Osteoblast (primary cell): ENCODE results near the gene FAM81A. TPM values are rescaled to one million over a fixed set of nuclear protein-coding genes. Genes with fewer than 3 reads are reported as not detected.

Experiments
- DNase-seq: peaks from one replicate; pipeline ENCODE4 v3.0.0; 2011; ENCODE audit warnings: low spot score, mixed read lengths; ENCODE audit not compliant: insufficient read length; ENCODE audit errors: missing footprints
- H2AFZ ChIP-seq: 2 replicates; pipeline ENCODE4 v1.6.0; 2011; ENCODE audit warnings: mild to moderate bottlenecking, low read length
- H3K27ac ChIP-seq: 2 replicates; pipeline ENCODE4 v1.5.1; 2011; ENCODE audit warnings: mild to moderate bottlenecking, low read depth, low read length, moderate library complexity
- H3K27me3 ChIP-seq: 2 replicates; pipeline ENCODE4 v1.6.0; 2012; ENCODE audit warnings: mild to moderate bottlenecking, control low read depth, inconsistent platforms, low read length, moderate library complexity; ENCODE audit not compliant: insufficient read depth
- H3K36me3 ChIP-seq: 2 replicates; pipeline ENCODE4 v1.5.1; 2011; ENCODE audit warnings: mild to moderate bottlenecking, low read length, control low read depth, moderate library complexity; ENCODE audit not compliant: insufficient read depth
- H3K4me1 ChIP-seq: 2 replicates; pipeline ENCODE4 v1.5.1; 2011; ENCODE audit warnings: mild to moderate bottlenecking, low read length, control low read depth, moderate library complexity; ENCODE audit not compliant: insufficient read depth
- H3K4me2 ChIP-seq: 2 replicates; pipeline ENCODE4 v1.6.0; 2011; ENCODE audit warnings: mild to moderate bottlenecking, low read length; ENCODE audit not compliant: insufficient read depth
- H3K4me3 ChIP-seq: fragments of 200-600 bp; sonication (generic); 3 replicates; pipeline ENCODE4 v1.5.1; 2012; ENCODE audit warnings: mild to moderate bottlenecking, low read length, inconsistent platforms; ENCODE audit not compliant: insufficient read depth
- H3K79me2 ChIP-seq: 2 replicates; pipeline ENCODE4 v1.6.0; 2012; ENCODE audit warnings: mild to moderate bottlenecking, low read length, control low read depth, inconsistent platforms; ENCODE audit not compliant: insufficient read depth
- H3K9me3 ChIP-seq: 2 replicates; pipeline ENCODE4 v1.5.1; 2011; ENCODE audit warnings: low read depth, low read length, control low read depth
- H4K20me1 ChIP-seq: 2 replicates; pipeline ENCODE4 v1.6.0; 2012; ENCODE audit warnings: mild to moderate bottlenecking, low read length, control low read depth; ENCODE audit not compliant: insufficient read depth
- total RNA-seq: library from RNA; depleted of rRNA; stranded (reverse); fragments of >200 nt; gene quantifications from 2 replicates; pipeline ENCODE4 v1.2.3, GENCODE V29; 2012
- TF ChIP-seq, protein P1 (sequence below): IDR thresholded peaks from 2 replicates; pipeline ENCODE4 v1.5.1; 2011; ENCODE audit warnings: mild to moderate bottlenecking, low read depth, low read length, moderate library complexity; ENCODE audit errors: extremely low read depth

FAM81A gene
- total RNA-seq, 1 donor = 0.72 TPM

DNA sequence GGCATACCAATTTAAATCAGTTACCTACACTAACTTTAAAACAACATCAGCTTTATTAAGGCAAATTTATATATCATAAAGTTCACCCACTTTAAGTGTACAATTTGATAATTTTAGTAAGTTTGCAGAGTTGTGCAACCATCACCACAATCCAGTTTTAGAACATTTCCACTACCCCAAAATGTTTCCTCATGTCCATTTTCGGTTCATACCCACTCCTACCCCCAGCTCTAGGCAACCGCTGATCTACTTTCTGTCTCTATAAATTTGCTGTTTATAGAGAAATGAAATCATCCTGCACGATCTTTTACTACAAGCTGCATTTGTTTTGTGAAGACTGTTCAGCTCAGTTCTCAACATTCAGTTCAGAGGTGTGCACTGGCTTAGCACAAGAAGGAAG is 31.5 kb upstream of the FAM81A start:
- no peaks in the 10 kb centered on the region for H3K4me1 ChIP-seq
- H2AFZ ChIP-seq = no peak overlapping the region
- H3K79me2 ChIP-seq = no peaks in the 10 kb centered on the region
- no peak overlapping the region for H3K27ac ChIP-seq
- no peak overlapping the region for H3K4me3 ChIP-seq
- H4K20me1 ChIP-seq = no peaks in the 10 kb centered on the region
- DNase-seq = no peak
- H3K4me2 ChIP-seq = no peak overlapping the region
- H3K27me3 ChIP-seq = no peaks in the 10 kb centered on the region
- TF ChIP-seq, protein P1, sequence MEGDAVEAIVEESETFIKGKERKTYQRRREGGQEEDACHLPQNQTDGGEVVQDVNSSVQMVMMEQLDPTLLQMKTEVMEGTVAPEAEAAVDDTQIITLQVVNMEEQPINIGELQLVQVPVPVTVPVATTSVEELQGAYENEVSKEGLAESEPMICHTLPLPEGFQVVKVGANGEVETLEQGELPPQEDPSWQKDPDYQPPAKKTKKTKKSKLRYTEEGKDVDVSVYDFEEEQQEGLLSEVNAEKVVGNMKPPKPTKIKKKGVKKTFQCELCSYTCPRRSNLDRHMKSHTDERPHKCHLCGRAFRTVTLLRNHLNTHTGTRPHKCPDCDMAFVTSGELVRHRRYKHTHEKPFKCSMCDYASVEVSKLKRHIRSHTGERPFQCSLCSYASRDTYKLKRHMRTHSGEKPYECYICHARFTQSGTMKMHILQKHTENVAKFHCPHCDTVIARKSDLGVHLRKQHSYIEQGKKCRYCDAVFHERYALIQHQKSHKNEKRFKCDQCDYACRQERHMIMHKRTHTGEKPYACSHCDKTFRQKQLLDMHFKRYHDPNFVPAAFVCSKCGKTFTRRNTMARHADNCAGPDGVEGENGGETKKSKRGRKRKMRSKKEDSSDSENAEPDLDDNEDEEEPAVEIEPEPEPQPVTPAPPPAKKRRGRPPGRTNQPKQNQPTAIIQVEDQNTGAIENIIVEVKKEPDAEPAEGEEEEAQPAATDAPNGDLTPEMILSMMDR = no peak
- H3K36me3 ChIP-seq = no peaks in the 10 kb centered on the region
- no peaks in the 10 kb centered on the region for H3K9me3 ChIP-seq

DNA sequence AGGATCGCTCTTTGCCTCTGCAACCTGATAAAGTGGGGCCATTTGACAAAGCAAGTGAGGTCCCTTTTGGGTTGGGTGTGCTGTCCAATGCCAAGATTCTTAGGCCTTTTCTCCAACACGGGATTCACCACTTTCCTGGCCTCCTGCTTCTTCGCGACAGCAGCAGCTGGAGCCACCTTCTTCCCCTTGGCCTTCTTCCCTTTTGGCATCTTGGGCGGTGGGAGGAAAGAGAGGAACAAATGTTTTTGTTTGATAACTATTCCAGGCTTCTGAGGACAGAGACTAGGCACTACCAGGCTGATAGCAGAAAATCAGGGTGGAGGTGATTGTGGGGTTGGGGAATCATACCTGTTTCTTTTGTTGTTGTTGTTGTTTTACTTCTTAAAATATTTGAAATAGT is 30.0 kb upstream of the FAM81A start:
- Histone ChIP-seq H3K9me3 (no peaks in the 10 kb centered on the region), H3K4me3 (no peak overlapping the region), H3K4me1 (no peaks in the 10 kb centered on the region), H3K36me3 (no peaks in the 10 kb centered on the region), H3K79me2 (no peaks in the 10 kb centered on the region), H3K4me2 (no peak overlapping the region), H2AFZ (no peak overlapping the region), H4K20me1 (no peaks in the 10 kb centered on the region), H3K27ac (no peak overlapping the region), H3K27me3 (no peaks in the 10 kb centered on the region)
- TF ChIP-seq, protein P1 = no peak
- no peak for DNase-seq

DNA sequence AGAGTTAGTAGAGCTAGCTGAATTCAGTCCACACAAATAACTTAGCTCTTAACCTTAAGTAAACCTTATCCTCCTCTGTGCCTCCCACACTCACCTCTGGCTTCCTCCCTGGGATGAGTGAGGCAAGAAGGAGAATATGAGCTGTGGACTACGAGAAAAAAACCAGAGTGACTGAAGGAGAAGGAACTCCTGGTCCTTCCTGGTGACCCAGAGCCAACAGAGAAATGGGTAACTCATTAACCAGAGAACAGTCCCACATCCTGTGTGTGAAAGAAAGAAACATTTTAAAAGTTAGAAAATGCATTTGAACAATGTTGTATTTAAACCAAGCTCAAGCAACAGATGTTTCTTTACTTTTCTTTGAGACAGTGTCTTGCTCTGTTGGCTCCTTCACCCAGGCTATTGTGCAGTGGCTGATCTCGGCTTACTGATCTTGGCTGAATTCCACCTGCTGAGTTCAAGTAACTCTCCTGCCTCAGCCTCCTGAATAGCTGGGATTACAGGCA is 27.5 kb upstream of the FAM81A start:
- Histone ChIP-seq H4K20me1 (no peaks in the 10 kb centered on the region), H3K27ac (no peak overlapping the region), H3K4me2 (no peak overlapping the region), H3K4me3 (no peak overlapping the region), H3K9me3 (no peaks in the 10 kb centered on the region), H3K79me2 (no peaks in the 10 kb centered on the region), H3K36me3 (no peaks in the 10 kb centered on the region), H3K27me3 (no peaks in the 10 kb centered on the region), H3K4me1 (no peaks in the 10 kb centered on the region), H2AFZ (no peak overlapping the region)
- DNase-seq = no peak
- TF ChIP-seq, protein P1 = no peak

DNA sequence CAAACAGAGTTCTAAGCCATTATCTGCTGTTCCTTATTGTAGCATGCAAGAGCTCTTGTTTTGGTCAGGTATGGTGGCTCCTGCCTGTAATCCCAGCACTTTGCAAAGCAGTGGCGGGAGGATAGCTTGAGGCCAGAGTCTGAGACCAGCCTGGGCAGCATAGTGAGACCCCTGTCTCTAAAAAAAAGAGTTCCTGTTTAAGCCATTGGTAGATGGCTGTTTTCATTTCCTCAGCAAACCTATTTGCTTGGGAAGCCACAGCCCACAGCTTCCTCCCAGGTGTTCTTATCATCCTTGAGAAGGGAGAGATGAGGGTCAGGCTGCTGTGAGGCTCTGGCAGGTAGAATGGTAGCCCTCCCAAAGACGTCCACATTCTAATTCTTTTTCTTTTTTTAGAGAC is 24.4 kb upstream of the FAM81A start:
- no peaks in the 10 kb centered on the region for H3K4me1 ChIP-seq
- H3K27me3 ChIP-seq = peaks cover 4% of the 10 kb centered on the region
- TF ChIP-seq, protein P1 = no peak
- H2AFZ ChIP-seq = no peak overlapping the region
- no peaks in the 10 kb centered on the region for H3K79me2 ChIP-seq
- H3K4me3 ChIP-seq = no peak overlapping the region
- no peaks in the 10 kb centered on the region for H3K9me3 ChIP-seq
- no peak for DNase-seq
- H3K36me3 ChIP-seq = no peaks in the 10 kb centered on the region
- H3K4me2 ChIP-seq = no peak overlapping the region
- H3K27ac ChIP-seq = no peak overlapping the region
- no peaks in the 10 kb centered on the region for H4K20me1 ChIP-seq
